ENCODE results near the gene MRTFA.

DNA sequence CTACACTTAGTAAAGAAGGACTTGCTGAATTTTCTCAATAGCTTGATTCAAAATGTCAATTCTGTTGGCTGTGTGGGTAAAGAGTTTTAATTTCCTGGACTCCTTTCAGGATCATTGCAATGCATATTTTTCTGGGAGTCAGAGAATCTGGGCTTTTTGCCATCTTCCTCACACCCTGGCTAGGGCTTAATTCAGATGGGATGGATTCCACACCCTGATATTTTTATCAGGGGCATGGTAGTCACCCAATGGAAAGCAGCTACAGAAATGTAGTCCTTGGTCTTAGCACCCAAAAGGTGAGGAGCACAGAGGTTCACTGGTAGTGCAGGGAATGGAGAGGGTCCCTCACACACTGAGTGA, 186.9 kb downstream of the MRTFA start:
- TF ChIP-seq ZBTB8A (IDR thresholded peaks at IDR 0.05; ENCODE audit: partially characterized antibody) (no peak), BRF1 (IDR thresholded peaks at IDR 0.05; ENCODE audit: borderline replicate concordance, extremely low read depth, insufficient read length) (no peak), TCF7L2 (IDR thresholded peaks at IDR 0.05; ENCODE audit: low read depth, low read length) (no peak)
- TF ChIP-seq, protein P1, sequence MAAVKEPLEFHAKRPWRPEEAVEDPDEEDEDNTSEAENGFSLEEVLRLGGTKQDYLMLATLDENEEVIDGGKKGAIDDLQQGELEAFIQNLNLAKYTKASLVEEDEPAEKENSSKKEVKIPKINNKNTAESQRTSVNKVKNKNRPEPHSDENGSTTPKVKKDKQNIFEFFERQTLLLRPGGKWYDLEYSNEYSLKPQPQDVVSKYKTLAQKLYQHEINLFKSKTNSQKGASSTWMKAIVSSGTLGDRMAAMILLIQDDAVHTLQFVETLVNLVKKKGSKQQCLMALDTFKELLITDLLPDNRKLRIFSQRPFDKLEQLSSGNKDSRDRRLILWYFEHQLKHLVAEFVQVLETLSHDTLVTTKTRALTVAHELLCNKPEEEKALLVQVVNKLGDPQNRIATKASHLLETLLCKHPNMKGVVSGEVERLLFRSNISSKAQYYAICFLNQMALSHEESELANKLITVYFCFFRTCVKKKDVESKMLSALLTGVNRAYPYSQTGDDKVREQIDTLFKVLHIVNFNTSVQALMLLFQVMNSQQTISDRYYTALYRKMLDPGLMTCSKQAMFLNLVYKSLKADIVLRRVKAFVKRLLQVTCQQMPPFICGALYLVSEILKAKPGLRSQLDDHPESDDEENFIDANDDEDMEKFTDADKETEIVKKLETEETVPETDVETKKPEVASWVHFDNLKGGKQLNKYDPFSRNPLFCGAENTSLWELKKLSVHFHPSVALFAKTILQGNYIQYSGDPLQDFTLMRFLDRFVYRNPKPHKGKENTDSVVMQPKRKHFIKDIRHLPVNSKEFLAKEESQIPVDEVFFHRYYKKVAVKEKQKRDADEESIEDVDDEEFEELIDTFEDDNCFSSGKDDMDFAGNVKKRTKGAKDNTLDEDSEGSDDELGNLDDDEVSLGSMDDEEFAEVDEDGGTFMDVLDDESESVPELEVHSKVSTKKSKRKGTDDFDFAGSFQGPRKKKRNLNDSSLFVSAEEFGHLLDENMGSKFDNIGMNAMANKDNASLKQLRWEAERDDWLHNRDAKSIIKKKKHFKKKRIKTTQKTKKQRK (IDR thresholded peaks at IDR 0.05; ENCODE audit: borderline replicate concordance, low read depth, low read length): no peak
